GM12878 (cell line): ENCODE measurements around the gene CDK11B.

Experiments used
- CEBPB ChIP-seq, 2 experiments: fragments of 150-350 bp in 1 of 2; IDR thresholded peaks; 2 replicates each; pipeline ENCODE4 v1.6.1; 2012 to 2014; ENCODE audit warnings: low read depth in 2 of 2, low read length in 2 of 2, borderline replicate concordance in 1 of 2, inconsistent platforms in 1 of 2
- EED ChIP-seq: sonication (generic); IDR thresholded peaks from 2 replicates; pipeline ENCODE4 v1.6.1; 2016; ENCODE audit warnings: antibody characterized with exemption, low read depth
- EZH2 ChIP-seq: IDR thresholded peaks from 2 replicates; pipeline ENCODE4 v1.6.1; 2012; ENCODE audit warnings: low read depth, mild to moderate bottlenecking, control low read depth, inconsistent platforms, low read length, borderline replicate concordance; ENCODE audit not compliant: control insufficient read depth
- IKZF1 ChIP-seq: fragments of 450-650 bp; conservative IDR thresholded peaks from 2 replicates; pipeline ENCODE4 v1.6.1; 2017; ENCODE audit warnings: antibody characterized with exemption, mild to moderate bottlenecking
- SMAD1 ChIP-seq: fragments of 450-650 bp; IDR thresholded peaks from 2 replicates; pipeline ENCODE4 v1.6.1; 2018; ENCODE audit warnings: mild to moderate bottlenecking, low read depth; ENCODE audit not compliant: partially characterized antibody
- TAF1 ChIP-seq: IDR thresholded peaks from 2 replicates; pipeline ENCODE4 v1.6.1; 2011; ENCODE audit warnings: mild to moderate bottlenecking, low read depth, low read length, borderline replicate concordance
- WRNIP1 ChIP-seq: IDR thresholded peaks from 2 replicates; pipeline ENCODE4 v1.6.1; 2011; ENCODE audit warnings: low read depth, low read length, improper control_type of control experiment, borderline replicate concordance
- ZSCAN29 ChIP-seq: fragments of 450-650 bp; IDR thresholded peaks from 2 replicates; pipeline ENCODE4 v1.6.1; 2017; ENCODE audit warnings: mild to moderate bottlenecking, moderate library complexity
- TF ChIP-seq, protein P1 (sequence below), 3 experiments: IDR thresholded peaks in 2 of 3; conservative IDR thresholded peaks in 1 of 3; 2 replicates each; pipeline ENCODE4 v1.5.1; 2011; ENCODE audit warnings: low read depth in 3 of 3, low read length in 3 of 3, mild to moderate bottlenecking in 3 of 3, control low read depth in 2 of 3, moderate library complexity in 2 of 3, inconsistent platforms in 1 of 3, mixed read lengths in 1 of 3; ENCODE audit not compliant: control insufficient read depth in 2 of 3, insufficient read depth in 1 of 3; ENCODE audit errors: extremely low read depth in 1 of 3
- TF ChIP-seq, protein P2 (sequence below): IDR thresholded peaks from 2 replicates; pipeline ENCODE4 v1.6.1; 2011; ENCODE audit warnings: mild to moderate bottlenecking, low read depth, low read length, moderate library complexity; ENCODE audit not compliant: insufficient replicate concordance

DNA sequence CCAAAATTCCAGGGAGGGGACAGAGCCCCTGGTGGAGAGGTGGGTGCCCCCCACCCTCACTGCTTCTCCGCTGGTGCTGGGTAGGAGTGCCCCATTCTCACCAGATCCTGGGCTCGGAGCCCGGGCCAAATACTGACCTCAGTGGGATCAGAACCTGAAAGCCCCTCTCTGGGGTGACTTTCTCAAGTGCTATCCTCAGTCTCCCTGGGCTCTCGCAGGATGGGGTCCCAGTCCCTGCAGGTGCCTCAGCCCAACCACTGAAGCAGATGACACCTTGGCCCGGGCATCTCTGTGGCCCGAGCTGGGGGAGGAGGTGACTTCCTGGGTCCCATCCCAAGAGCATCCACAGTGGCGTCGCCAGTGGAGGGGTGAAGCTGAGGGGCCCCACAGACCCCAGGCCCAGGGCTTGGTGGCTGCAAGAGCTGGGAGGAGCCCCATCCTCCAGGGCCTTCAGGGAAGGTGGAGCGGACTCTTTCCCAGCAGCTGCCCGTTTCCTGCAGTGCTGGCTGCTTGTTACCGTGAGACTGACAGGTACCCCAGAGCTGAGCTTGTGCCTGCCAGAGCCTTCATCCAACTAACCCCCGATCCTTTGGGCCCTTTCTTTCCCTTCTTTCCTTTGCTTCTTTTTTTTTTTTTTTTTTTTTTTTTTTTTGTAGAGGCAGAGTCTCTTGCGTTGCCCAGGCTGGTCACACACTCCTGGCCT lies 55.0 kb downstream of the CDK11B start:
- TF ChIP-seq ZSCAN29 (no peak), TAF1 (no peak), WRNIP1 (no peak), EZH2 (no peak), EED (no peak), CEBPB (IDR thresholded peaks at IDR 0.05; ENCODE audit: borderline replicate concordance in 1 of 2, low read depth in 2 of 2, low read length in 2 of 2) (no peak), IKZF1 (no peak), SMAD1 (no peak)
- TF ChIP-seq, protein P1, sequence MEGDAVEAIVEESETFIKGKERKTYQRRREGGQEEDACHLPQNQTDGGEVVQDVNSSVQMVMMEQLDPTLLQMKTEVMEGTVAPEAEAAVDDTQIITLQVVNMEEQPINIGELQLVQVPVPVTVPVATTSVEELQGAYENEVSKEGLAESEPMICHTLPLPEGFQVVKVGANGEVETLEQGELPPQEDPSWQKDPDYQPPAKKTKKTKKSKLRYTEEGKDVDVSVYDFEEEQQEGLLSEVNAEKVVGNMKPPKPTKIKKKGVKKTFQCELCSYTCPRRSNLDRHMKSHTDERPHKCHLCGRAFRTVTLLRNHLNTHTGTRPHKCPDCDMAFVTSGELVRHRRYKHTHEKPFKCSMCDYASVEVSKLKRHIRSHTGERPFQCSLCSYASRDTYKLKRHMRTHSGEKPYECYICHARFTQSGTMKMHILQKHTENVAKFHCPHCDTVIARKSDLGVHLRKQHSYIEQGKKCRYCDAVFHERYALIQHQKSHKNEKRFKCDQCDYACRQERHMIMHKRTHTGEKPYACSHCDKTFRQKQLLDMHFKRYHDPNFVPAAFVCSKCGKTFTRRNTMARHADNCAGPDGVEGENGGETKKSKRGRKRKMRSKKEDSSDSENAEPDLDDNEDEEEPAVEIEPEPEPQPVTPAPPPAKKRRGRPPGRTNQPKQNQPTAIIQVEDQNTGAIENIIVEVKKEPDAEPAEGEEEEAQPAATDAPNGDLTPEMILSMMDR (IDR thresholded peaks at IDR 0.05 in 2 of 3, conservative IDR thresholded peaks at IDR 0.05 in 1 of 3; ENCODE audit: control insufficient read depth in 2 of 3, extremely low read depth in 1 of 3, insufficient read depth in 1 of 3, low read depth in 3 of 3, low read length in 3 of 3): no peak
- TF ChIP-seq, protein P2, sequence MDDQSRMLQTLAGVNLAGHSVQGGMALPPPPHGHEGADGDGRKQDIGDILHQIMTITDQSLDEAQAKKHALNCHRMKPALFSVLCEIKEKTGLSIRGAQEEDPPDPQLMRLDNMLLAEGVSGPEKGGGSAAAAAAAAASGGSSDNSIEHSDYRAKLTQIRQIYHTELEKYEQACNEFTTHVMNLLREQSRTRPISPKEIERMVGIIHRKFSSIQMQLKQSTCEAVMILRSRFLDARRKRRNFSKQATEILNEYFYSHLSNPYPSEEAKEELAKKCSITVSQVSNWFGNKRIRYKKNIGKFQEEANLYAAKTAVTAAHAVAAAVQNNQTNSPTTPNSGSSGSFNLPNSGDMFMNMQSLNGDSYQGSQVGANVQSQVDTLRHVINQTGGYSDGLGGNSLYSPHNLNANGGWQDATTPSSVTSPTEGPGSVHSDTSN: no peak
